Activated T-cell treated with anti-CD3 and anti-CD28 coated beads for 1 hour (primary cell): ENCODE data around the gene PWWP2B.

Experiments used
- DNase-seq: peaks from one replicate; pipeline ENCODE4 v3.0.0-alpha.2; 2020; ENCODE audit warnings: low read depth

PWWP2B gene

GRCh38 chr10:132419538-132420468 is 22.8 kb downstream of the PWWP2B start:
- no peak for DNase-seq

- no peak for DNase-seq
Observed at GRCh38 chr10:132420469-132420980, 23.5 kb downstream of the PWWP2B start.

DNA sequence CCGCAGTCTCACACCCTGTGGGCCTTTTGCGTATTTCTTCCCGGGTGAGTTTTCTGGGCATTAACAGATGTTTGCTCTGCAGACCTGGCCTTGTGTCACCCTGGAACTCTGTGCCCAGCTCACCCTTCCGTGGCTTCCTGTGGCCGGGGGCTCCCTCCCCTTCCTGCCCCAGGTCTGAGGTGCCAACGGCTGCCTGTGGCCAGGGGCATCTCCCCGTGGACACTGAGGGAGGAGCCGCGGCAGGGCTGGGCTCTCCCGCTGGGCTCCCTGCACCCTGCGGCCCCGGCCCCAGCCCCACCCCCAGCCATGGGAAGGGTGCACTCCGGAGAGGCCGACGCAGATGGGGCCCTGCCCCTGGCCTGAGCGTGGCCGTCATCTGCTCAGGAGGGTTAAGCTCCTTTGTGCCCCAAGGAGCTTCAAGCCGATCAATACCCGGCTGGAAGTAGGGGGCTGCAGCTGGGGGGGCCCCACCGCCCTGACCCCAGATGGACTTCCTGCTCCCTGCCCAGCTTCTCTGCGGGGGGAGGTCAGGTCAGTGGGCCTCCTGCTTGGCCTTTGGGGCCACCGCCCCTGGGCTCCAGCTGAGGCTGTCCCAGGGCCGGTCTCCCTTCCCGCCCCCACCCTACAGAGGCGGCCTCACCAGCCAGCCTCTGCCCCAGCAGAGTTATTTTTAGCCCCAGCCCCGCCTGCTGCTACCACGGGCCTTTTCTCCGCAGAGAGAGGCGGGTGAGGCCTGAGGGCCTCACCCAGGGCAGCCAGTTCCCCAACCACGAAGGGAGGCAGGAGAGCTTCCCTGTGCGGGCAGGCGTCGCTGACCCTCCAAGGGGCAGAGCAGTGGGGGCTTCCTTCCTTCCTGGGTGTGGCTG is 24.2 kb downstream of the PWWP2B start:
- DNase-seq, result no peak

GRCh38 chr10:132421847-132422751 is 25.1 kb downstream of the PWWP2B start:
- no peak for DNase-seq

DNA sequence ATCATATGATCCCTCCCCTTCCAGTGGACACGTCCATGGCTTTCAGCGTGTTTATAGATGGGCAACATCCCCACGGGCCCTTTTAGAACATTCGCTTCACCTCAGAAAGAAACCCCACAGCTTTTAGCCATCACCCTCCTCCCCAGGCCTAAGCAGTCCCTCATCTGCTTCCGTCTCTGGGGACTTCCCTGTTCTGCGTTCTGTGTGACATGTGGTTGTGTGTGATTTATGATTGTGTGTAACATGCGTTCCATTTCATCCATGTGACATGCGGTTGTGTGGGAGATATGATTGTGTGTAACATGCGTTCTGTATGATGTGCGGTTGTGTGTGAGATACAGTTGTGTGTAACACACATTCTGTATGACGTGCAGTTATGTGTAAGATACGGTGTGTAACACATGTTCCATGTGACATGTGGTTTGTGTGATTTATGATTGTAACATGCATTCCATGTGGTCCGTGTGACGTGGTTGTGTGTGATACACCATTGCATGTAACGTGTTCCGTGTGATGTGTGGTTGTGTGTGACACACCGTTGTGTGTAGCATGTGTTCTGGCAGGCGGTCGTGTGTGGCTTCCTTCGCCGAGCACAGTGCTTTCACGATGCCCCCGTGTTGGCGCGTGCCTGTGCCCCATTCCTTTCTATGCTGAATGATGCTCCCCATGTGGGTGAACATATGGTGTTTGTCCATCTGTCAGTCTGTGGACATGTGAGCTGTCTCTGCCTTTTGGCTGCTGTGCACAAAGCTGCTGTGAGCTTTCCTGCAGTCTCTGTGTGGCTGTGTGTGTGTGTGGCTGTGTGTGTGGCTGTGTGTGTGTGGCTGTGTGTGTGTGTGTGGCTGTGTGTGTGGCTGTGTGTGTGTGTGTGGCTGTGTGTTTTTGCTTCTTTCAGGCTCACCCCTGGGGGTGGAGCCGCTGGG is 26.2 kb downstream of the PWWP2B start:
- DNase-seq, result no peak

DNA sequence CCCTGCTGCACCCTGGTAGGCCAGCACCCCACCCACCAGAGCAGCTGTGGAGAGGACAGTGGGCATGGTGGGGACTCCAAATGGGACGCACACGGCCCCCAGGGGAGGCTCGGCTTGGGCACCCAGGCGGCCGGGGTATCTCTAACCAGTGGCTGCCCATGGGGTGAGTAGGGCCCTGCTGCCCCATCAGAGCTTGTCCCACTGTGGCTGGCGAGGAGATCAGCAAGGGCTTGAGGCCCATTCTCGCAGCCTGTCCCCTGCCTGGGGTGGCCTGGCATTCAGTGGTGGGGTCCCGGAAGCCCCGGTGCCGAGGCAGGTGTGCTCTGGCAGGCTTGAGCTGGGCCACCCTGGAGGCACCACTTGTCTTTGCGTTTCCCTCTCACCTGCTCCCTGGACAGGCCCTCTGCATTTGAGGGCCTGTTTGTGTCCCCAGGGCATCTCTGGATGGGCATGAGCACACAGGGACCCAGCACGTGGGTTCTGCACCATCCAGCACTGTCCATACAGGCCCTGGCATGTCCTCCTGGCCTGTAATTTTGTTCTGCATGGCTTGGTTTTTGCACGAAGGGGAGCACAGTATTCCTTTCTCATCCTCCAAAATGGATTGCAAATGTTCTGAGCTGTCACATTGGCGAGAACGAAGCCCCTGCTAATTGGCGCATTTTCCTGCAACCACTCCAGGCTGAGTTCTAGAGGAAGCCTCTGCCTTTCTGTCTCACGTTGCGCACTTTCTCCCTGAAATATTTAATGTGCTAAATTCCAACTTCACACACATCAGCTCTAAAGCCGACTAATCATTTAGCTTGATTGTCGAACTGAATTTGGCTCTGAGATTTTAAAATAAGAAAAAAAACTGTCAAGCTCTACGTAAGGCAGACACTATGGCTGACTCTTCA is 27.2 kb downstream of the PWWP2B start:
- no peak for DNase-seq

DNA sequence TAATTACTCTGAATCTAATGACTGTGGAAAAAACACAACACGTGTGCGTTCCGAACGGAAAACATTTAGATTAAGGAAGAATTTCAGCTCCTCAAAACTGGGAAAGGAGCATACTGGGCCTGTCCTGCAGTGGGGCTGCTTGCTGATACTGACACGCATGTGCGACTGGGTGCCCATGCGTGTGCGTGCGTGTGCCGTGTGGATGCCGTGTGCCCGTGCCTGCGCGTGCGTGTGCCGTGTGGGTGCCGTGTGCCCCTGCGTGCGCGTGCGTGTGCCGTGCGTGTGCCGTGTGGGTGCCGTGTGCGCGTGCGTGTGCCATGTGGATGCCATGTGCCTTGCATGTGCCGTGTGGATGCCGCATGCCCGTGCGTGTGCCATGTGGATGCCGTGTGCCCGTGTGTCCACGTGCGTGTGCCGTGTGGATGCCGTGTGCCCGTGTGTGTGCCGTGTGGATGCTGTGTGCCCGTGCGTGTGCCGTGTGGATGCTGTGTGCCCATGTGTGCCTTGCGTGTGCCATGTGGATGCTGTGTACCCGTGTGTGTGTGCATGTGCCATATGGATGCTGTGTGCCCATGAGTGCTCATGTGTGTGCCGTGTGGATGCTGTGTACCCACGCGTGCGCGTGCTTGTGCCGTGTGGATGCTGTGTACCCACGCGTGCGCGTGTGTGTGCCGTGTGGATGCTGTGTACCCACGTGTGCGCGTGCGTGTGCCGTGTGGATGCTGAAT is 28.2 kb downstream of the PWWP2B start:
- no peak for DNase-seq

- DNase-seq, result no peak
Observed at GRCh38 chr10:132425757-132426155, 28.8 kb downstream of the PWWP2B start.

GRCh38 chr10:132427006-132427771 is 30.2 kb downstream of the PWWP2B start:
- no peak for DNase-seq

DNA sequence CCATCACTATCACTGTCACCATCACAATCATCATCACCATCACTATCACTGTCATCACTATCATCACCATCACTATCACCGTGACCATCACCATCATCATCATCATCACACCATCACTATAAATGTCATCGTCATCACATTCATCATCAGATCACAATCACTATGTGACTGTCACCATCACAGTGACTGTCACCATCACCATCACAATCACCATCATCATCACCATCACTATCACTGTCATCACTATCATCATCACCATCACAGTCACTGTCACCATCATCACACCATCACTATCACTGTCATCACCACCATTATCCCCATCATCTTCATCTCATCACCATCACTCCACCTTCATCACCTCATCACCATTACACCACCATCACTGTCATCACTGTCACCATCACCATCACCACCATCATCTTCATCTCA is 31.0 kb downstream of the PWWP2B start:
- DNase-seq, result no peak

DNA sequence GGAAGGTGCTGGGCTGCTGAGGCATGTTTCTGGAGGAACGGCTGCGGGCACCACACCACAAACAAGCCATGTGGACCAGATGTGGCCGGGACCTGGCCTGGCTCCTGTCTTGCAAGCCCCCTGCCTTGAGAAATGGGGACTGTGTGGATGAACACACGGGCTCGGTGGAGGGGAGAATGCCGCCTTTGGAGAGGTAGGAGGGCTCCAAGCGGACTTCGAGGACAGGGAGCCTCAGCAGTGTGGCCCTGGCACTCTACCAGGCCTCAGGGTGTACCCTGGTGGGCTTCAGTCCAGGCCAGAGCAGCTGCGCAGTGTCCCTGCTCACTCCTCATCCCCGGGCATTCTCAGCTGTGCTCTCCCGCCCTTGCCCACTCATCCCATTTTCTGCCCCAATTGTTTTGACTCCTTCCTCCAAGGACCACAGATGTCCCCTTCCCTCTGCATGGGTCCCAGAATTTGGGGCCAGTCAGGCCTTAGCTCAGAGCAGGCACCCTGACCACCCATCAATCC is 31.5 kb downstream of the PWWP2B start:
- DNase-seq, result no peak

DNA sequence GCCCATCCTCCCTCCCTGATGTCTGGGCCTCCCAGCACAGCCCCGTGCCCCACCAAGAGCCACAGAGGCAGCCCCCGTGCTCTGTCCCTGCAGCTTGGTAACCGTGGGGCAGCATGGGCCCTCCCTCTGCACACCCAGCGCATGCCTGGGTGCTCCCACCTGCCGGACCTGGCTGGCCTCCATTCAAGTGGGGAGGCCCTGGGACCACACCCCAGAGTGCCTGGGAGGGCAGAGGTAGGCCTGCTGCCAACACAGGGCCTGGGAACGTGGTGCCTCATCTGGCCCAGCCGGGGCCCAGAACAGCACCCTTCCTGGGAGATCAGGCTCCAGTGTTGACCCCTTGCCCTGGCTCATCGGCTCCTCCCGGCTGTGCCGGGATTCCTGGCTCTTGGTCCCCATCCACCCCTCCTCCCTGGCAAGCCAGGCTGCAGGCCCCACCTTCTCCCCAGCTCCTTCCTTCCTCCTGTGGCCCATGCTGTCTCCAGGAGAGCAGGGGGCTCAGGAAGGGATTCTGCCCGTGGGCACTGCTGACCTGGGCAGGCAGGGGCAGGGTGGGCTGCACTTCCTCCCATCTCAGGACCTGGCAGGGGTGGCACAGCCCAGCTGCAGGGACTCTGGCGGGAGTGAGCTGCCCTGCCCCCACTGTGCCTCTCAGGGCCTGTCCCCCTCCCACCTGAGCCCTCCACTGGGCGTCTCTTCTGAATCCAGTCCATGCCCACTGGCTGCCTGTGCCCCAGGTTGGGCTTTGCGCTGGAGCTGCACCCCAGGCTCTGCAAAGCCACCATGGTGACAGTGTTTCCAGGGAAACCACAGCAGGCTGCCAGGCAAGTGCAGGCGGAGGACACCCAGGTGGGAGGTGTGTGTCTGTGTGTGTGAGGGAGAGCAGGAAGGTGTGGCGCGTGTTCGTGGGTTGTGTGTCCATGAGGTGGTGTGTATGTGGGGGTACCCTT is 32.6 kb downstream of the PWWP2B start:
- no peak for DNase-seq

DNA sequence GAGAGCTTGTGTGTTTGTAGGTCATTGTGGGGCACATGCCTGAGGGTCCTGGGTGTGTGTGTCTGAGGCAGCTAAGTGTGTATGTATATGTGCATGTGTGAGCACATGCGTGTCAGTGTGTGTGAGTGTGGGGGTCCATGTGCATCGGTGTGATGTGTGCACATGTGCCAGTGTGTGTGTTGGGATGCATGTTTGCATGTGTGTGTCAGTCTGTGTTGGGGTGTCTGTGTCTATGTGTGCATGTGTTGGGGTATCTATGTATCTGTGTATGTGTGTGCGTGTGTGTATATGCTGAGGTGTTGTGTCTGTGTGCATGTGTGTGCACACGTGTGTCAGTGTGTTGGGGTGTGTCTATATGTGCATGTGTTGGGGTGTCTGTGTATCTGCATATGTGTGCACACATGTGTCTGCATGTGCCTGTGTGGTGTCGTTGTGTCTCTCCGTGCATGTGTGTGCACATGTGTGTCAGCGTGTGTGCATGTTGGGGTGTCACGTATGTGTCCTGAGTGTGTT is 33.3 kb downstream of the PWWP2B start:
- DNase-seq, result no peak

- no peak for DNase-seq
Observed at GRCh38 chr10:132430861-132431271, 33.9 kb downstream of the PWWP2B start.

DNA sequence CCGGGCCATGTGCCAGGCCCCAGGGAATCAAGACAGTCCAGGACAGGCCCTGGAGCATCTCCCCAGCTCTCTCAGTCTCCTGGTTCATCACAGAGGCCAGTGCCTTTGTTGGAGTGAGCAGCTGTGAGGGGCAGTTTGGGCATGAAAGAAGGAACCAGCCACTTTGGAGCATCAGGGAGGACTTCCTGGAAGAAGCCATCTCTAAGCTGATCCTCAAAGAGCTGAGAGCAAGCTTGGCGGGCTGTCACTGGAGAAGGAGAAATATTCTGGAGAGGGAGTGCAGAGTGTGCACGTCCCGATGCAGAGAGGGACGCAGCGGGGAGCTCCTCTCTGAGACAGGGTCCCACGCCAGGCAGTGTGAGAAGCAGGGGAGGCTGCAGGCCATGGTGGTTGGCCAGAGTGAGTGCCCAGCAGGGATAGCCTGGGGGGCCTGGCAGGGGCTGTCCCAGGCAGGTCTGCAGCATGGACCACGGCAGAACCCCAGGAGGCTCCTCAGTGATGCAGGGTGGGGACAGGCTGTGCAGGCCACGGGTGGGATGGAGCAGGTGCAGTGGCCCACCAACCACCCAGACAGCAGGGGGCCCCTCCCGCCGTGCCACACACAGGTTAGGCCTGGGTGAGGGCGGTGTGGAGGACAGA is 34.7 kb downstream of the PWWP2B start:
- DNase-seq, result no peak

DNA sequence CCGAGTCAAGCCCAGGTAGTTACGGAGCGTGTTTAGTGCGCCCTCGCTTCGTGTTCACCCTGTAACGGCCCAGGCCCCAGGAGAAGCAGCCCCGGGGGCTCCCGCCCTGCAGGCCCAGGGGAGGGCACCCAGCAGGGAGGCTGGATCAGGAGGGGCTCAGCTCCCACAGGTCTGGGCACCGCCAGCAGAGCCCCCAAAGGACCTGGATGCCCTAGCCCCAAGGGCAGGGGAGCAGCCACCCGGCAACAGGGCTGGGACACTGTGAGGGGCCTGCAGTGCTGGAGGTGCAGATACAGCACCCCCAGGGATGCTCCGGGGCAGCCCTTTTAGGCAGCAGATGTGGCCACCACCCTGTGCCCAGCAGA is 35.2 kb downstream of the PWWP2B start:
- no peak for DNase-seq
